Measurements from ENCODE around the gene NUDT12.

Gene NUDT12

GRCh38 chr5:103562453-103563157, at the start of gene NUDT12:
Gene NUDT12 (minus strand): TSS chr5:103562789. CDS start chr5:103560248, 2,541 bp downstream.
- intact Hi-C loops (cut with DNase I), result no loop called here
- peak; percentile 58 to 93 (median 81) for DNase-seq

- DNase-seq, result no peak
- intact Hi-C loops (cut with DNase I), result no loop called here
Measured at GRCh38 chr5:103607346-103607745, 44.8 kb upstream of the NUDT12 start.

- intact Hi-C loops (cut with DNase I), result no loop called here
- DNase-seq, result no peak
Measured at GRCh38 chr5:103605277-103605676, 42.7 kb upstream of the NUDT12 start.

- intact Hi-C loops (cut with DNase I), result no loop called here
- DNase-seq, result no peak
Measured at GRCh38 chr5:103602438-103602837, 39.8 kb upstream of the NUDT12 start.

- intact Hi-C loops (cut with DNase I), result no loop called here
- no peak for DNase-seq
Measured at GRCh38 chr5:103601314-103601713, 38.7 kb upstream of the NUDT12 start.

- no peak for DNase-seq
- intact Hi-C loops (cut with DNase I), result no loop called here
Measured at GRCh38 chr5:103600086-103600485, 37.5 kb upstream of the NUDT12 start.

GRCh38 chr5:103598997-103599566, 36.5 kb upstream of the NUDT12 start:
- intact Hi-C loops (cut with DNase I), result no loop called here

GRCh38 chr5:103590221-103590620, 27.6 kb upstream of the NUDT12 start:
- intact Hi-C loops (cut with DNase I), result no loop called here
- no peak for DNase-seq

More at GRCh38 chr5:103598997-103599566, 36.5 kb upstream of the NUDT12 start:
- no peak for DNase-seq

- DNase-seq, result peak in 12 of 42 donors; percentile 3 to 65 (median 30)
- intact Hi-C loops (cut with DNase I), result no loop called here
Measured at GRCh38 chr5:103589776-103590175, 27.2 kb upstream of the NUDT12 start.

- intact Hi-C loops (cut with DNase I), result no loop called here
- peak in 6 of 42 donors; percentile 3 to 37 (median 14) for DNase-seq
Measured at GRCh38 chr5:103589357-103589756, 26.8 kb upstream of the NUDT12 start.

GRCh38 chr5:103587185-103587748, 24.7 kb upstream of the NUDT12 start:
- DNase-seq, result no peak

GRCh38 chr5:103582364-103582763, 19.8 kb upstream of the NUDT12 start:
- peak in 33 of 42 donors; percentile 19 to 76 (median 52) for DNase-seq
- intact Hi-C loops (cut with DNase I), result loop anchor here (5.0 kb wide), 1 partner anchor 595 kb away; no protein-coding TSS in a partner anchor

More at GRCh38 chr5:103587185-103587748, 24.7 kb upstream of the NUDT12 start:
- intact Hi-C loops (cut with DNase I), result no loop called here

- intact Hi-C loops (cut with DNase I), result no loop called here
- DNase-seq, result no peak
Measured at GRCh38 chr5:103573411-103573810, 10.8 kb upstream of the NUDT12 start.

- intact Hi-C loops (cut with DNase I), result no loop called here
- DNase-seq, result no peak
Measured at GRCh38 chr5:103572454-103572853, 9.9 kb upstream of the NUDT12 start.

GRCh38 chr5:103571730-103572129, 9.1 kb upstream of the NUDT12 start:
- DNase-seq, result no peak
- intact Hi-C loops (cut with DNase I), result no loop called here

GRCh38 chr5:103569313-103570060, 6.9 kb upstream of the NUDT12 start:
- intact Hi-C loops (cut with DNase I), result no loop called here
- DNase-seq, result no peak

- no peak for DNase-seq
- intact Hi-C loops (cut with DNase I), result no loop called here
Measured at GRCh38 chr5:103565719-103566118, 3.1 kb upstream of the NUDT12 start.

GRCh38 chr5:103561685-103562452, 720 bp downstream of the NUDT12 start:
- peak in 17 of 42 donors; percentile 2 to 57 (median 22) for DNase-seq
- intact Hi-C loops (cut with DNase I), result no loop called here

- DNase-seq, result no peak
- intact Hi-C loops (cut with DNase I), result no loop called here
Measured at GRCh38 chr5:103560826-103561225, 1.8 kb downstream of the NUDT12 start.

All from head of caudate nucleus (tissue), 42 donors.